Gastrocnemius medialis (tissue), 4 donors: Measurements from ENCODE around the gene CHID1. TPM values are rescaled to one million over a fixed set of nuclear protein-coding genes. Genes with fewer than 3 reads are reported as not detected.
A peak's percentile ranks its signal among the peaks of the same experiment; 100 is the strongest.

Source experiments
- ATAC-seq, 2 donors: fragments of 150-250 bp; one replicate each; pipeline ENCODE4 v1.9.1; 2016
- DNase-seq, 2 donors: peaks; one replicate each; pipeline ENCODE4 v3.0.0-alpha.2; 2019
- H3K27ac ChIP-seq, 4 donors: fragments of 200-600 bp; sonication (generic); 1 replicate in 1 of 4; 2 replicates in 3 of 4; pipeline ENCODE4 v1.5.1; 2016 to 2018; ENCODE audit warnings: mild to moderate bottlenecking in 2 of 4, moderate library complexity in 1 of 4
- H3K27me3 ChIP-seq, 3 donors: fragments of 200-600 bp; sonication (generic) in 2 of 3; 1 replicate in 1 of 3; 2 replicates in 2 of 3; pipeline versions ENCODE4 v1.5.1 to v1.6.0; 2016 to 2019; ENCODE audit warnings: mild to moderate bottlenecking in 1 of 3, moderate library complexity in 1 of 3
- H3K36me3 ChIP-seq, 2 donors: fragments of 200-600 bp; sonication (generic) in 1 of 2; one replicate each; pipeline ENCODE4 v1.5.1; 2017 to 2018
- H3K4me1 ChIP-seq, 2 donors: fragments of 200-600 bp; sonication (generic) in 1 of 2; one replicate each; pipeline ENCODE4 v1.5.1; 2016 to 2017; ENCODE audit warnings: mild to moderate bottlenecking in 2 of 2
- H3K4me3 ChIP-seq, 4 donors: fragments of 200-600 bp; sonication (generic) in 3 of 4; 1 replicate in 1 of 4; 2 replicates in 3 of 4; pipeline ENCODE4 v1.5.1; 2016 to 2019; ENCODE audit warnings: mild to moderate bottlenecking in 2 of 4
- H3K9me3 ChIP-seq, 3 donors: fragments of 200-600 bp; sonication (generic) in 2 of 3; 1 replicate in 1 of 3; 2 replicates in 2 of 3; pipeline ENCODE4 v1.5.1; 2016 to 2019
- POLR2A ChIP-seq, 2 donors: fragments of 450-650 bp; IDR thresholded peaks; one replicate each; pipeline ENCODE4 v1.6.1; 2017; ENCODE audit warnings: antibody characterized with exemption in 2 of 2, mild to moderate bottlenecking in 2 of 2, moderate library complexity in 2 of 2
- in situ Hi-C, 4 donors: fragments of 200-750 bp; cut with MboI; loops; one replicate each; pipeline versions ENCODE4 v1.15.0 to v1.8.0; 2017; ENCODE audit warnings: low sequenced_read_pairs in 4 of 4
- intact Hi-C: fragments of 100-400 bp; cut with DNase I; formaldehyde crosslinking; loops from one replicate; pipeline ENCODE4 v1.15.1; 2023; ENCODE audit warnings: low total_unique reads
- total RNA-seq, 4 donors: library from RNA; depleted of rRNA; stranded (reverse); fragments of >200 nt; gene quantifications; one replicate each; pipeline versions ENCODE4 v1.1.0 to v1.2.3, GENCODE V29; 2016
- TF ChIP-seq, protein P1 (sequence below), 5 experiments: fragments of 450-650 bp in 3 of 5; fragments of 200-600 bp in 2 of 5; sonication (generic) in 2 of 5; IDR thresholded peaks in 4 of 5; conservative IDR thresholded peaks in 1 of 5; 1 replicate in 4 of 5; 2 replicates in 1 of 5; pipeline ENCODE4 v1.5.1; 2016 to 2019; ENCODE audit warnings: antibody characterized with exemption in 5 of 5, mild to moderate bottlenecking in 3 of 5, moderate library complexity in 3 of 5

CHID1 gene
- total RNA-seq, 4 donors from 2014 or later: 23.3 to 43.2 (median 33.1) TPM

- H3K27me3 ChIP-seq: peaks cover 0 to 1% (median 0%) of the 10 kb centered on the region in 3 donors
- no peaks in the 10 kb centered on the region for H3K9me3 ChIP-seq
- TF ChIP-seq, protein P1, sequence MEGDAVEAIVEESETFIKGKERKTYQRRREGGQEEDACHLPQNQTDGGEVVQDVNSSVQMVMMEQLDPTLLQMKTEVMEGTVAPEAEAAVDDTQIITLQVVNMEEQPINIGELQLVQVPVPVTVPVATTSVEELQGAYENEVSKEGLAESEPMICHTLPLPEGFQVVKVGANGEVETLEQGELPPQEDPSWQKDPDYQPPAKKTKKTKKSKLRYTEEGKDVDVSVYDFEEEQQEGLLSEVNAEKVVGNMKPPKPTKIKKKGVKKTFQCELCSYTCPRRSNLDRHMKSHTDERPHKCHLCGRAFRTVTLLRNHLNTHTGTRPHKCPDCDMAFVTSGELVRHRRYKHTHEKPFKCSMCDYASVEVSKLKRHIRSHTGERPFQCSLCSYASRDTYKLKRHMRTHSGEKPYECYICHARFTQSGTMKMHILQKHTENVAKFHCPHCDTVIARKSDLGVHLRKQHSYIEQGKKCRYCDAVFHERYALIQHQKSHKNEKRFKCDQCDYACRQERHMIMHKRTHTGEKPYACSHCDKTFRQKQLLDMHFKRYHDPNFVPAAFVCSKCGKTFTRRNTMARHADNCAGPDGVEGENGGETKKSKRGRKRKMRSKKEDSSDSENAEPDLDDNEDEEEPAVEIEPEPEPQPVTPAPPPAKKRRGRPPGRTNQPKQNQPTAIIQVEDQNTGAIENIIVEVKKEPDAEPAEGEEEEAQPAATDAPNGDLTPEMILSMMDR (IDR thresholded peaks at IDR 0.05 in 4 of 5, conservative IDR thresholded peaks at IDR 0.05 in 1 of 5): no peak
- DNase-seq (no peak), ATAC-seq (no peak)
- H3K4me1 ChIP-seq: peaks cover 29 to 39% of the 10 kb centered on the region in 2 donors
- H3K27ac ChIP-seq: peak overlapping the region in 3 of 4 donors; percentile 85 to 97 (median 92)
- in situ Hi-C loops (no loop called here), intact Hi-C loops (no loop called here)
- no peak overlapping the region for H3K4me3 ChIP-seq
- H3K36me3 ChIP-seq: peaks cover 0 to 45% of the 10 kb centered on the region in 2 donors
Observed at GRCh38 chr11:836274-836673, 74.3 kb downstream of the CHID1 start.

DNA sequence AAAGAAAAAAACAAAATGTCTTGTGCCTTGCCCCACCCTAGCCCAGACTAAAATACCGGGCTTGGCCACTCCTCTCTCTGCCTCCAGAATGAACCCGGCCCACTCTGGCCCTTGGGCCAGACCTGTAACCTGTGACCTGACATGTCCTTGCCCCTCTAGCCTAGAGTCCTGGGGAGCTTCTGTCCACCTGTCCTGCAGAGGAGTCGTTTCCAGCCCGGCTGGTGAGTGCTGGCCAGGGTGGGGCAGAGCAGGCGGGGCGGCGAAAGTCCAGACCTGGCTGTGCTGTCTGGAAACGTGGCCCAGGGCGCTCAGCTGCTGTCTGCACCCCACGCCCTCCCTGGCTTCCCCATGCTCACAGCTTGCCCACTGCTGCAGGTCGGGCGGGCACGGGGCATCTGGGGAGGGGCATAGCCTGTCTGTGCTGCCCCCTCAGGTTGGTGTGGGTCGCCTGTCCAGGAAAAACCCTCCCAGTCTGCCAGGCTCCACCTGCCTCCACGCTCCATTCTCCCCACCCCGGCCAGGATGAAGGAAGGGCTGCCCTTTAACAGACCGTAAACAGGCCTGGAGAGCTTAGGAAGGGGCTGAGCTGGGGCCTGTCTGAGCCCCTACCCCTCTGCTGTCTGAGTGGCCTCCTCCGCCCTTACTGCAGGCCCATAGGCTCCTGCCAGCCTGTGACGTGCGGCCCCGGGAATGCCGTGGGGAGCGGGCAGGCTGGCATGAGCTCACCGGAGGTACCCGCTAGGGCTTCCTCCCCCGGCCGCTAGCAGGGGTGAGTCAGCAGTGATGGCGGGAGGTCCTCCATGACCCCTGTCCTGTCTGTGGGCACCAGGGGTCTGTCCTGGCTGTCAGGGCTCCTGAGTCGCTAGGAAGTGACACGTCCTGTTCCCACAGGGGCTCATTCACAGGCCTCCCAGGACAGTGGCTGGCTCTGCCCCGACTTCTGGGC, 76.0 kb downstream of the CHID1 start:
- peak; percentile 37 to 52 for TF ChIP-seq POLR2A (IDR thresholded peaks at IDR 0.05)
- TF ChIP-seq, protein P1 (IDR thresholded peaks at IDR 0.05 in 4 of 5, conservative IDR thresholded peaks at IDR 0.05 in 1 of 5): peak in 1 of 5 experiments; percentile 8
- peaks cover 0 to 40% of the 10 kb centered on the region in 2 donors for H3K36me3 ChIP-seq
- H3K27ac ChIP-seq: peak overlapping the region; percentile 84 to 97 (median 88)
- DNase-seq (peak in 1 of 2 donors; percentile 87), ATAC-seq (peak in 1 of 2 donors; percentile 50)
- H3K27me3 ChIP-seq: peaks cover 7 to 12% (median 8%) of the 10 kb centered on the region in 3 donors
- peak overlapping the region; percentile 29 to 81 (median 68) for H3K4me3 ChIP-seq
- H3K4me1 ChIP-seq: peaks cover 19 to 30% of the 10 kb centered on the region in 2 donors
- intact Hi-C loops: no loop called here
- in situ Hi-C loops: no loop called here
- no peaks in the 10 kb centered on the region for H3K9me3 ChIP-seq

DNA sequence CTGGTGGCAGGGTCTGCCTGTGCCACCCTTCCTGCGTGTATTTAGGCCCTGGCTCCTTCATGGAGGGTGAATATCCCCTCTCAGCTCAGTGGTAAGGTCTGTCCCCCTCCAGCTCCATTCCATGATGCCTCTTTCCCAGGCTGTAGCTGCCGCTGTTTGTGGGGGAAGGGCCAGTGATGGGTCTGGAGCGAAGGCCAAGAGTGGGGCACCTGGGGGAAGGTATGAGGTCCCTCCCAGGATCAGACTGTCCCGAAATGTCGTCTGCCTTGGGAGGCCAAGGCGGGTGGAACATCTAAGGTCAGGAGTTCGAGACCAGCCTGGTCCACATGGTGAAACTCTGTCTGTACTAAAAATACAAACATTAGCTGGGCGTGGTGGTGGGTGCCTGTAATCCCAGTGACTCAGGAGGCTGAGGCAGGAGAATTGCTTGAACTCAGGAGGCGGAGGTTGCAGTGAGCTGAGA, 76.7 kb downstream of the CHID1 start:
- ATAC-seq (peak in 1 of 2 donors; percentile 5), DNase-seq (peak in 1 of 2 donors; percentile 68)
- Histone ChIP-seq H3K36me3 (peaks cover 0 to 32% of the 10 kb centered on the region in 2 donors), H3K4me3 (peak overlapping the region; percentile 63 to 81 (median 68)), H3K27ac (peak overlapping the region; percentile 84 to 97 (median 88)), H3K27me3 (peaks cover 13 to 19% (median 14%) of the 10 kb centered on the region in 3 donors), H3K4me1 (peaks cover 19 to 33% of the 10 kb centered on the region in 2 donors), H3K9me3 (no peaks in the 10 kb centered on the region)
- in situ Hi-C loops: no loop called here
- TF ChIP-seq POLR2A (IDR thresholded peaks at IDR 0.05): no peak
- TF ChIP-seq, protein P1 (IDR thresholded peaks at IDR 0.05 in 4 of 5, conservative IDR thresholded peaks at IDR 0.05 in 1 of 5): no peak
- intact Hi-C loops: loop anchor here (1.0 kb wide), 1 partner anchor 7 kb away; no protein-coding TSS in a partner anchor

DNA sequence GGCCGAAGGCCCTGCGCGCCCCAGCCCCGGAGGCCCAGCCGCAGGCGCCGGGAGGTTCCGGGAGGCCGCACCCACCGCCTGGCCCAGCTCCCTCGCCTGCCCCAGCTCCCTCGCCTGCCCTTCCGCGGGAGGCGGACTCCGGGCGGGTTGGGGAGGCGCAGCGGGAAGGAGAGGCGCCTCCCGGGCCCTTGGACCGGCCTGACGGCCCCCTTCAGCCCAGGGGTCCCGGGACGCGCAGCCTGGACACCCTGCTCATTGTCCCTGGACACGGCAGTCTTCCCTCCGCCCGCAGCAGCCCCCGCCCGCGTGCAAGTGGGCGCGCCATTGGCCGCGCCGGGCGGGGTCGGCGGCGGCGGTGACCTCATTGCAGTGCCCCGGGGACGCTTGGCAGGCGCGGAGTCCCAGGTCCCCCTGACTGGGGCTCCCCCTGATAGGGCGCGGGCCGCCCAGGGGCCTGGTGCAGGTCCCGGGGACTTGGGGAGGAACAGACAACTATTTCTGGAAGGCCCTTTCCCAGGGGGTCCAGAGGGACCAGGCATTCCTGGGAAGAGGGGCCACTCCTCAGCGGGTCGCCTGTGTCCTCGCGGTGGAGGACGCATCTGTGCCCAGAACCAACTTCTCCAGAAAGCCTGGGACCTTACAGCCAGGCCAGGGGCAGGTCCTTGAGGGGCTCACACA, 77.4 kb downstream of the CHID1 start:
- peak; percentile 34 to 48 for TF ChIP-seq POLR2A (IDR thresholded peaks at IDR 0.05)
- TF ChIP-seq, protein P1 (IDR thresholded peaks at IDR 0.05 in 4 of 5, conservative IDR thresholded peaks at IDR 0.05 in 1 of 5): no peak
- H3K27ac ChIP-seq: peak overlapping the region; percentile 84 to 97 (median 88)
- ATAC-seq (peak; percentile 31 to 51), DNase-seq (peak in 1 of 2 donors; percentile 46)
- H3K36me3 ChIP-seq: peaks cover 0 to 26% of the 10 kb centered on the region in 2 donors
- in situ Hi-C loops (no loop called here), intact Hi-C loops (loop anchor here (1.0 kb wide), 1 partner anchor 8 kb away; no protein-coding TSS in a partner anchor)
- H3K27me3 ChIP-seq: peaks cover 13 to 25% (median 20%) of the 10 kb centered on the region in 3 donors
- H3K9me3 ChIP-seq: no peaks in the 10 kb centered on the region
- H3K4me3 ChIP-seq: peak overlapping the region; percentile 63 to 81 (median 68)
- peaks cover 20 to 35% of the 10 kb centered on the region in 2 donors for H3K4me1 ChIP-seq
